SK-N-MC (cell line): ENCODE data around the gene MBOAT2.

Experiments
- EZH2 ChIP-seq: fragments of 200-600 bp; sonication (generic); IDR thresholded peaks from one replicate; pipeline ENCODE4 v1.6.1; 2017; ENCODE audit warnings: antibody characterized with exemption
- POLR2AphosphoS5 ChIP-seq: IDR thresholded peaks from 2 replicates; pipeline ENCODE4 v1.6.1; 2012; ENCODE audit warnings: mild to moderate bottlenecking, low read depth, low read length, borderline replicate concordance

DNA sequence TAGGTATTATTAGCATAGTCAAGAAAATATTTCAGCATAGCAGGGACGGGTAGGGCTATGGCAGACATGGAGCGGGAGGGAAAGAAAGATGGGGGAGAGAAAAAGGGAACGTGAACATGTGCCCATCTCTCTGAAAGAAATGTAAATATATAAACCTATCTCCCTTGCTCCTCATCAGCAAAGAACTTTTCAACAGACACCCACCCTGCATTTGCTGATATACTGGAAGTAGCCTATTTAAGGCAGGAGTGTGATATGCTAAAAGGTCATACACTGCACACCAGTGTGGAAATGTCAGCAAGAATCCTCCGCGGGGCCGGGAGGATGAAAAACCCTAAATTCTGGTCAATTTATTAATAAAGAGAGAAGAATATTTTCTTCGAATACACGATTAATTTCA is 1.7 kb downstream of the MBOAT2 start:
- TF ChIP-seq EZH2 (no peak), POLR2AphosphoS5 (no peak)
